Measurements from ENCODE around the gene UST. TPM values are rescaled to one million over a fixed set of nuclear protein-coding genes. Genes with fewer than 3 reads are reported as not detected.

The UST gene
- polyA plus RNA-seq, 1 donor from 2014 or later = 7.5 TPM

- Histone ChIP-seq H3K4me3 (ENCODE audit: low read length) (no peak overlapping the region), H3K27me3 (ENCODE audit: insufficient read depth, low read depth, low read length) (no peaks in the 10 kb centered on the region), H3K36me3 (ENCODE audit: insufficient read depth, low read length) (no peaks in the 10 kb centered on the region), H3K9me2 (ENCODE audit: insufficient read depth, low read length) (no peaks in the 10 kb centered on the region), H3K9me3 (ENCODE audit: low read length) (no peaks in the 10 kb centered on the region), H3K79me2 (replicated peaks; ENCODE audit: insufficient read depth, low read length) (no peaks in the 10 kb centered on the region), H3K9ac (ENCODE audit: low read length) (no peak overlapping the region), H3K27ac (ENCODE audit: low read length) (no peak overlapping the region), H3K4me2 (ENCODE audit: low read length) (no peak overlapping the region), H3F3A (ENCODE audit: insufficient read depth, low read length, poor library complexity, severe bottlenecking) (no peaks in the 10 kb centered on the region), H2AFZ (ENCODE audit: low read depth, low read length) (no peak overlapping the region), H4K20me1 (ENCODE audit: insufficient read depth) (no peaks in the 10 kb centered on the region)
- no peak for TF ChIP-seq MXI1 (conservative IDR thresholded peaks at IDR 0.05; ENCODE audit: poor library complexity, severe bottlenecking)
- TF ChIP-seq RAD21 (conservative IDR thresholded peaks at IDR 0.05) = peak; percentile 85
- peak; percentile 93 for TF ChIP-seq SMC3 (conservative IDR thresholded peaks at IDR 0.05; ENCODE audit: poor library complexity)
- TF ChIP-seq POLR2AphosphoS5 (IDR thresholded peaks at IDR 0.05) = no peak
- no peak for TF ChIP-seq REST (IDR thresholded peaks at IDR 0.05; ENCODE audit: borderline replicate concordance)
- TF ChIP-seq CTCF (IDR thresholded peaks at IDR 0.05; ENCODE audit: poor library complexity, severe bottlenecking) = peak; percentile 87
- no peak for TF ChIP-seq TAF1 (IDR thresholded peaks at IDR 0.05; ENCODE audit: low read depth)
- TF ChIP-seq EP300 (conservative IDR thresholded peaks at IDR 0.05; ENCODE audit: poor library complexity, severe bottlenecking) = no peak
- TF ChIP-seq EZH2 (IDR thresholded peaks at IDR 0.05; ENCODE audit: borderline replicate concordance, insufficient read depth, low read length, poor library complexity, severe bottlenecking) = no peak
Observed at GRCh38 chr6:148947621-148948444, 201.0 kb downstream of the UST start.

GRCh38 chr6:148951662-148952061, 204.8 kb downstream of the UST start:
- H3K9me3 ChIP-seq (ENCODE audit: low read length) = no peaks in the 10 kb centered on the region
- no peaks in the 10 kb centered on the region for H3K9me2 ChIP-seq (ENCODE audit: insufficient read depth, low read length)
- no peak overlapping the region for H3K27ac ChIP-seq (ENCODE audit: low read length)
- no peaks in the 10 kb centered on the region for H3F3A ChIP-seq (ENCODE audit: insufficient read depth, low read length, poor library complexity, severe bottlenecking)
- no peak overlapping the region for H3K9ac ChIP-seq (ENCODE audit: low read length)
- no peaks in the 10 kb centered on the region for H3K27me3 ChIP-seq (ENCODE audit: insufficient read depth, low read depth, low read length)
- H3K79me2 ChIP-seq (replicated peaks; ENCODE audit: insufficient read depth, low read length) = no peaks in the 10 kb centered on the region
- no peak overlapping the region for H3K4me3 ChIP-seq (ENCODE audit: low read length)
- no peak overlapping the region for H2AFZ ChIP-seq (ENCODE audit: low read depth, low read length)
- TF ChIP-seq EZH2 (IDR thresholded peaks at IDR 0.05; ENCODE audit: borderline replicate concordance, insufficient read depth, low read length, poor library complexity, severe bottlenecking) = no peak
- peak; percentile 93 for TF ChIP-seq EP300 (conservative IDR thresholded peaks at IDR 0.05; ENCODE audit: poor library complexity, severe bottlenecking)
- peak; percentile 98 for TF ChIP-seq POLR2AphosphoS5 (IDR thresholded peaks at IDR 0.05)
- peak; percentile 23 for TF ChIP-seq REST (IDR thresholded peaks at IDR 0.05; ENCODE audit: borderline replicate concordance)
- TF ChIP-seq TAF1 (IDR thresholded peaks at IDR 0.05; ENCODE audit: low read depth) = no peak
- no peaks in the 10 kb centered on the region for H3K36me3 ChIP-seq (ENCODE audit: insufficient read depth, low read length)
- H3K4me2 ChIP-seq (ENCODE audit: low read length) = no peak overlapping the region
- H4K20me1 ChIP-seq (ENCODE audit: insufficient read depth) = no peaks in the 10 kb centered on the region
